Left cardiac atrium (tissue), 4 donors: ENCODE measurements around the gene YBEY. TPM values are rescaled to one million over a fixed set of nuclear protein-coding genes. Genes with fewer than 3 reads are reported as not detected.

Experiments used
- ATAC-seq, 2 donors: fragments of 200-7000 bp; cut with Tn5 transposase; one replicate each; pipeline ENCODE4 v1.9.1; 2020; ENCODE audit warnings: mild to moderate bottlenecking in 2 of 2, moderate library complexity in 2 of 2
- DNase-seq: peaks from one replicate; pipeline ENCODE4 v3.0.0-alpha.2; 2020
- intact Hi-C, 2 donors: fragments of 100-400 bp; cut with DNase I; formaldehyde crosslinking; loops; one replicate each; pipeline versions ENCODE4 v1.14.1 to v1.15.1; 2022 to 2023
- total RNA-seq, 2 donors: library from RNA; stranded (reverse); fragmentation: NEBNext Ultra II Directional; extraction: Animal tissue kit (Norgen Biotek cat#: 25700); gene quantifications; one replicate each; pipeline ENCODE4 v1.2.1, GENCODE V29; 2021
- donor health status: DM: no; HTN: yes; CAD: no.
- donor health status: DM: no; HTN: yes; CAD: no; lungs with severe emphysema.
- donor health status: DM: yes; HTN: yes; CAD: no.
- donor health status: Dilated cardiomyopathy.

Gene YBEY
- total RNA-seq, 2 donors from 2014 or later, result 15.5 to 17.5 TPM

GRCh38 chr21:46255758-46256337, 30.3 kb upstream of the YBEY start:
- intact Hi-C loops, result loop anchor here in 1 of 2 donors (10.0 kb wide), 1 partner anchor 111 kb away; no protein-coding TSS in a partner anchor
- ATAC-seq, result peak; percentile 5 to 7
- DNase-seq, result no peak

DNA sequence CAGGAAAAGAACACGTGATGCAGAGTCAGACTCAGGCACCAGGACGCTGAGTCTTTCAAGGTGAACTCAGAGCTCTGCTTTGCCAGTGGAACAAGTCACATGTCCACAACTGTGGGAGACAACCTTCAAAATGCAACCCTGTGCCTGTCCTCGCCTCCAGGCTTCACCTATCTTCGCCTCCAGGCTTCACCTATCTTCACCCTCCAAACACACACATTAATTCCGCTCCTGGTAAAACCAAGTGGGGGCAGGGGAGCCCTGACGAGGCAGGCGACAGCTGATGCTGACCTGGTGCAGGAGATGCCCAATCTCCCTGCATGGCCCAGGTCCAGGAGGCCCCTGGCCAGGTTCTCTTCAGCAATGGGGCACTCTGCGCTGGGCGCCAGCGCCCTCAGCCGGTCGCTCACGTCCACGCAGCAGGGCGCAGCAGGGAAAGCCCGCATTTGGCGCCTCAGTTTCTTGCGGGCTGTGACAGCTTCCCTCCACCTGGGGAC, 29.6 kb upstream of the YBEY start:
- ATAC-seq (peak; percentile 57 to 78), DNase-seq (no peak)
- intact Hi-C loops, result loop anchor here in 1 of 2 donors (10.0 kb wide), 1 partner anchor 112 kb away; no protein-coding TSS in a partner anchor

DNA sequence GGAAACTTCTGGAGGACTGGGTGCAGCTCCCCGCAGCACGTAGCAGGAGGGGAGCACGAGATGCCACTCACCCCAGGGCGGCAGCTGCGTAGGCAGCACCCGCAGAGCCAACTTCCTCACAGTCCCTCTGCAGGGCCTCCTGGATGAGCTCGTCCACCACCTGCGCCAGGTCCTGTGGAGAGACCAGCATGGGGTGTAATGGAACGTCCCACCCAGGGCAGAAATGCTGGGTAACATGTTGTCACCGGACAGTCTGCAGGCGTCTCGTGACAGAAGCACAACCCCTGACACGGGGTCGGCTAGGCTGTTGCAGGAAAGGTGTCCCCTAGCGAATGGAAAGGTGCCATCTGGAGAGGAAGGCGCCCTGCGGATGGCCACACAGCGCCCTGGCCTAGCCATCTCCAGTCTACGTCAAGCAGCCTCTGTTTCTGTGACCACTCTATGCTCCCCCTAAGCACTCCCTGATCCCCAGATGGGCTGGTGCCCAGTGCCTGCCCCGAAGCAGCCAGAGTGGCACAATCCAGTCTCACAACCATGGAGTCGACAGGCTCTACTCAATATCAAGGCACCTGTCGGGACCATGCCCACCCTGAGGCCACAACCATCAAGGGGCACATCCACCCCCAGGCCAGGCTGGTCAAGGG, 22.0 kb upstream of the YBEY start:
- intact Hi-C loops, result no loop called here
- no peak for ATAC-seq
- no peak for DNase-seq

DNA sequence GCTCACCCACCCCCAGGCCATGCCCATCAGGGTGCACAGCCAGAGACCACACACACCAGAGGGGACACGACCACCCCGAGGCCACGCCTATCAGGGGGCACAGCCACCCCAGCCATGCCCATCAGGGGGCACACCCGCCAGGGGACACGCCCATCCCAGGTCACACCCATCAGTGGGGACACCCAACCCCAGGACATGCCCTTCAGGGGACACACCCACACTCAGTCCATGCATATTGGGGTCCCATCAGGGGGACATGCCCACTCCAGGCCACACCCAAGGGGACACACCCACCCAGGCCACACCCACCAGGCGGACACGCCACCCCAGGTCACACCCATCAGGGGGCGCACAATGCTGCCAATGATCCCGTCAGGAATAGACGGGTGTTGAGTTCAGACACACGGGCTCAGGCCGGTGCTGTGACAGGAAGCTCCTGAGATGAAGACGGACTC, 21.4 kb upstream of the YBEY start:
- DNase-seq (no peak), ATAC-seq (peak; percentile 36 to 41)
- intact Hi-C loops, result no loop called here

GRCh38 chr21:46265736-46266525, 20.2 kb upstream of the YBEY start:
- intact Hi-C loops, result no loop called here
- DNase-seq (no peak), ATAC-seq (no peak)

- intact Hi-C loops, result no loop called here
- no peak for DNase-seq
- no peak for ATAC-seq
Measured at GRCh38 chr21:46266946-46267345, 19.2 kb upstream of the YBEY start.

DNA sequence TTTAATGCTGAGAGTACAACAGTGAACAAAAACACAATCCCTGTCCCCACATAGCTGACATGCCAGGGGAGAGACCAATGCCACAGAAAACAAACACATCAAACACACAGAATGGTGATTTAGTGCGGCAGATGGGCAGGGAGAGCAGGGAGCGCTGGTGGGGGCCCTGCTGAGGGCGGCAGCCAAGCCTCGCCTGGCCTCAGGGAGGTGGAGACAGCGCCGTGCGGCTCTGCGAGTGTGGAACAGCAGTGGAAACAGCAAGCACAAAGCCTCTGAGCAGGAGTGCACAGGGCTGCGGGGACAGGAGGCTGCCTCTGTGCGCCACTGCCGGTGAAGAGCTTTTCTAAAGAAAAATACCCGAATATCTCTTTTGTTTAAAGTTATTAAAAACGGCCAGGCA, 17.8 kb upstream of the YBEY start:
- intact Hi-C loops, result no loop called here
- ATAC-seq (no peak), DNase-seq (no peak)

DNA sequence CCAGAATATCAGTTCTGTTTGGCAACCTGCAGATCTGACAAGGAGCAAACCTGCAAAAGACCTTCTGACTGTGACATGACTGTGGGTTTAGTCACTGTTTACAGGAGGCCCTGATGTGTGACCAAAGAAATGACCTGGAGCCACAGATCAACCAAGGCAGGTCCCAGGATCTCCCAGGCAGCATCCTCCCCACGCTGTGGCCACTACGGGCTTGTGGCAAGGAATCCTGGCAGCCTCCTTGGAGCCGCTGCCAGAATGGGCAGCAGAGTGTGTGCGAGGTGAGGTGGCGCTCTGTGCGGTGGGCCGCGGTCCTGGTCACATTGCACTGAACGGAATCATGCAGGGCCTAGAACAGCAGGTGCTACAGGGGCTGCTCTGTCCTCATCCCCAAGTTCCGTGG, 16.7 kb upstream of the YBEY start:
- intact Hi-C loops, result no loop called here
- no peak for DNase-seq
- no peak for ATAC-seq

- no peak for ATAC-seq
- intact Hi-C loops, result no loop called here
- DNase-seq, result no peak
Measured at GRCh38 chr21:46273341-46273740, 12.8 kb upstream of the YBEY start.

DNA sequence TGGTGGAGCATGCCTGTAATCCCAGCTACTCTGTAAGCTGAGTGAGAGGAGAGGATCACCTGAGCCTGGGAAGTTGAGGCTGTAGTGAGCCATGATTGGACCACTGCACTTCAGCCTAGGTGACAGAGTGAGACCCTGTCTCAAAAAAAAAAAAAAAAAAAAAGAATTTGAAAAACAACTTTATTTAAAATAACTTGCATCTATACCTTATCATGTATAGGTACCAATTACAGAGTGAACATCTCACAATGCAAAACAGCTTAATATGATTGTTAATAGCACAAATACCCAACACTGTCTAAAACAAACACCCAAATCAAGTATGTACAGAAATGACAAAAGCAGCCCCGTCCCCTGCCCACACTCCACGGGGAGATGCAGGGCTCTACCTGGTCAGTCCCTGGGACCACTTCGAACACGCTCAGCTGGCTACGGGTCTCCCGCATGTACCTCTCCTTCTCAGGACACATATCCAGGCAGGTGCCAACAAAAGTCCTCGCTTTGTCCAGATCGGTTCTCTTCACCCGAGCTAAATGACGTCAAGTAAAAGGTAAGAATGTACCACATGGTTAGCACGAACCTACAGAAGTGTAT, 11.2 kb upstream of the YBEY start:
- ATAC-seq (no peak), DNase-seq (no peak)
- intact Hi-C loops, result no loop called here

GRCh38 chr21:46284077-46284644, 2.0 kb upstream of the YBEY start:
- ATAC-seq (no peak), DNase-seq (no peak)
- intact Hi-C loops, result loop anchor here in 1 of 2 donors (5.0 kb wide), 1 partner anchor 52 kb away; no protein-coding TSS in a partner anchor

- intact Hi-C loops, result loop anchor here in 1 of 2 donors (5.0 kb wide), 1 partner anchor 52 kb away; no protein-coding TSS in a partner anchor
- no peak for ATAC-seq
- no peak for DNase-seq
Measured at GRCh38 chr21:46284733-46285132, 1.4 kb upstream of the YBEY start.

- intact Hi-C loops, result no loop called here
Measured at GRCh38 chr21:46285206-46285661, 908 bp upstream of the YBEY start, which contains the start of gene MCM3AP. MCM3AP (minus strand) TSS chr21:46285611; CDS start chr21:46285286, 325 bp downstream.

DNA sequence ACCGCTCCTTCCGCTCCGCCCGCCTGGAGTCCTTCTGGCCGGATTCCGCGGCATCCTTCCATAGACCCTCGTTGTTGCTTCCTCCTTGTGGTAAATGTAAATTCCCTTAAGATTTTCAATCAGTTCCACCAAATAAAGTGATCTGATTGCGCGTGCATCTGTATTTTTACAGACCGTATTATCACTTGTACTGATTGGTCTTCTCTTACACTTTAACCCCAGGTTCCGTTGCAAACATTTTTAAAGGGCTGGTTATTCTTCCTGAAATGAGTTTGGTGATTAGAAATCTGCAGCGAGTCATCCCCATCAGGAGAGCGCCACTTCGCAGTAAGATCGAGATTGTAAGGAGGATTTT, 483 bp downstream of the YBEY start:
- intact Hi-C loops, result loop anchor here in 1 of 2 donors (1.0 to 2.0 kb wide), 2 partner anchors 11 to 38 kb away; partner anchors contain the start of gene PCNT
- ATAC-seq (no peak), DNase-seq (no peak)

More at GRCh38 chr21:46285206-46285661, 908 bp upstream of the YBEY start, which contains the start of gene MCM3AP:
- ATAC-seq (no peak), DNase-seq (no peak)

- ATAC-seq (no peak), DNase-seq (no peak)
- intact Hi-C loops, result loop anchor here in 1 of 2 donors (2.0 kb wide), 1 partner anchor 37 kb away; the partner anchor contains the start of gene PCNT
Measured at GRCh38 chr21:46287541-46287940, 1.4 kb downstream of the YBEY start.

DNA sequence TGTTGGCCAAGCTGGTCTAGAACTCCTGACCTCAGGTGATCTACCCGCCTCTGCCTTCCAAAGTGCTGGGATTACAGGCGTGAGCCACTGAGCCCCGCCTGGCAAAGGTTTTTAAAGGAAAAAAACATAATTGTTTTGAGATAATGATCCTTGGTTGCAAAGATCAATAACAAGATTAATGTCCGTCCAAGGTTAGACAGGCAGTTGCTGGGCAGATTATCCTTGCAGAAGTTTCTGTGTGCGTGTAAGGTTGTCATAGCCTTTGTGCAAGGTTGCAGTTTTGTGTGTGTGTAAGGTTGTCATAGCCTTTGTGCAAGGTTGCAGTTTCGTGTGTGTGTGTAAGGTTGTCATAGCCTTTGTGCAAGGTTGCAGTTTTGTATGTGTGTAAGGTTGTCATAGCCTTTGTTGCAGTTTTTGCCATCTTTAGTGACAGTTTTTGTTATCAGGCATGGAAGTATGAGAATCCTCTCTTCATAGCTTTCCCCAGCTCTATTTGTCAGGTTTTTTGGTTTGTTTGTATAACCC, 3.6 kb downstream of the YBEY start:
- ATAC-seq (no peak), DNase-seq (no peak)
- intact Hi-C loops, result no loop called here

DNA sequence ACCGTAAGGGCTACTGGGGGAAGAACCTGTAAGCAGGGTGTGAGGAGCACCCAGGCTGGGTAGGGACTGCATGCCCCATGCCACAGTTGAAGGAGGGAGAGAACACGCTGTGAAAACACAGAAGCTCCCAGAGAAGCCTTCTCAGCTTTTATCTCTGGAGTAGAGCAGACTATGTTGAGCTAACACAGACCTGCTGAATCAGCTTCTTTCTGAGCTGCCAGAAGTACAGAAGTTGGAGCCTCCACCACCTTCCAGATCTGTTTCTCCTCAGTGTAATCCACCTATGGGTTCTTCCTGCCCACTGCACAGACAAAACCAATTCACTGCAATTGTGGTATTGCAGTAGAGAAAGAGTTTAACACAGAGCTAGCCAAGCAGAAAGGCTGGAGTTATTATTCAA, 5.4 kb downstream of the YBEY start:
- no peak for ATAC-seq
- intact Hi-C loops, result no loop called here
- DNase-seq, result no peak

GRCh38 chr21:46294647-46295176, 8.6 kb downstream of the YBEY start:
- intact Hi-C loops, result no loop called here
- ATAC-seq (peak in 1 of 2 donors; percentile 32), DNase-seq (peak; percentile 35)
